Trophoblast cell (in vitro differentiated cells and primary cell): Measurements from ENCODE around the gene DSCAM.

Experiments
- DNase-seq, 2 donors: peaks; one replicate each; pipeline ENCODE4 v3.0.0-alpha.2; 2016
- H2AFZ ChIP-seq: 2 replicates; pipeline ENCODE4 v1.6.1; 2013; ENCODE audit warnings: low read length, moderate library complexity, mild to moderate bottlenecking; ENCODE audit not compliant: insufficient read depth, poor library complexity
- H2AK5ac ChIP-seq: 2 replicates; pipeline ENCODE4 v1.6.1; 2013; ENCODE audit warnings: mild to moderate bottlenecking, low read length
- H2BK120ac ChIP-seq: 2 replicates; pipeline ENCODE4 v1.6.1; 2013; ENCODE audit warnings: low read length, mild to moderate bottlenecking, moderate library complexity; ENCODE audit not compliant: insufficient read depth, poor library complexity
- H2BK12ac ChIP-seq: 2 replicates; pipeline ENCODE4 v1.6.1; 2013; ENCODE audit warnings: mild to moderate bottlenecking, low read length, moderate library complexity
- H2BK5ac ChIP-seq: 2 replicates; pipeline ENCODE4 v1.6.1; 2013; ENCODE audit warnings: low read length, low read depth, moderate library complexity, mild to moderate bottlenecking; ENCODE audit not compliant: poor library complexity
- H3K14ac ChIP-seq: 2 replicates; pipeline ENCODE4 v1.6.1; 2013; ENCODE audit warnings: mild to moderate bottlenecking, low read length
- H3K18ac ChIP-seq: 2 replicates; pipeline ENCODE4 v1.6.1; 2013; ENCODE audit warnings: mild to moderate bottlenecking, low read length
- H3K23ac ChIP-seq: 2 replicates; pipeline ENCODE4 v1.6.1; 2013; ENCODE audit warnings: low read length
- H3K27ac ChIP-seq: 2 replicates; pipeline ENCODE4 v1.5.1; 2013; ENCODE audit warnings: low read depth, mild to moderate bottlenecking, inconsistent platforms, low read length, moderate library complexity
- H3K27me3 ChIP-seq: 2 replicates; pipeline ENCODE4 v1.6.1; 2013; ENCODE audit warnings: inconsistent platforms, mild to moderate bottlenecking, low read length, moderate library complexity; ENCODE audit not compliant: insufficient read depth
- H3K36me3 ChIP-seq, 2 experiments: 1 replicate in 1 of 2; 2 replicates in 1 of 2; pipeline ENCODE4 v1.6.1; 2013; ENCODE audit warnings: low read length in 2 of 2, mild to moderate bottlenecking in 2 of 2, moderate library complexity in 1 of 2; ENCODE audit not compliant: insufficient read depth in 2 of 2, control insufficient read depth in 1 of 2
- H3K4ac ChIP-seq: 2 replicates; pipeline ENCODE4 v1.6.1; 2013; ENCODE audit warnings: low read depth, mild to moderate bottlenecking, low read length, moderate library complexity
- H3K4me1 ChIP-seq, 2 experiments: 1 replicate in 1 of 2; 2 replicates in 1 of 2; pipeline ENCODE4 v1.6.1; 2013; ENCODE audit warnings: low read length in 2 of 2, mild to moderate bottlenecking in 2 of 2, moderate library complexity in 1 of 2; ENCODE audit not compliant: insufficient read depth in 2 of 2, control insufficient read depth in 1 of 2
- H3K4me2 ChIP-seq: 2 replicates; pipeline ENCODE4 v1.6.1; 2013; ENCODE audit warnings: inconsistent platforms, mild to moderate bottlenecking, low read length, moderate library complexity
- H3K4me3 ChIP-seq: 2 replicates; pipeline ENCODE4 v1.5.1; 2013; ENCODE audit warnings: mild to moderate bottlenecking, low read depth, low read length, inconsistent platforms
- H3K79me1 ChIP-seq: one replicate; pipeline ENCODE4 v1.6.1; 2013; ENCODE audit warnings: low read length
- H3K79me2 ChIP-seq: 2 replicates; pipeline ENCODE4 v1.6.1; 2013; ENCODE audit warnings: low read length, mild to moderate bottlenecking; ENCODE audit not compliant: control insufficient read depth, insufficient read depth, poor library complexity
- H3K9ac ChIP-seq: 2 replicates; pipeline ENCODE4 v1.6.1; 2013; ENCODE audit warnings: mild to moderate bottlenecking, low read length
- H3K9me3 ChIP-seq: 2 replicates; pipeline ENCODE4 v1.6.1; 2013; ENCODE audit warnings: low read depth, mild to moderate bottlenecking, control low read depth, inconsistent platforms, low read length; ENCODE audit not compliant: insufficient read depth
- H4K12ac ChIP-seq: 2 replicates; pipeline ENCODE4 v1.6.1; 2013; ENCODE audit warnings: low read depth, mild to moderate bottlenecking, low read length, moderate library complexity
- H4K8ac ChIP-seq: 2 replicates; pipeline ENCODE4 v1.6.1; 2013; ENCODE audit warnings: low read depth, mild to moderate bottlenecking, low read length, moderate library complexity
- H4K91ac ChIP-seq: one replicate; pipeline ENCODE4 v1.6.1; 2013; ENCODE audit warnings: low read depth, mild to moderate bottlenecking, low read length, moderate library complexity
- WGBS: extraction: QIAGEN DNeasy Blood & Tissue Kit; methylation state at CpG from one replicate; pipeline ENCODE4 v1.1.7; 2013; ENCODE audit warnings: missing lambda C conversion rate; ENCODE audit not compliant: insufficient read length, insufficient coverage; ENCODE audit errors: extremely low coverage; 5-methylcytosine and 5-hydroxymethylcytosine counted together

DSCAM gene

GRCh38 chr21:40002978-40003377, 844.0 kb downstream of the DSCAM start:
- Histone ChIP-seq H2BK12ac (no peak overlapping the region), H3K14ac (no peak overlapping the region), H3K79me1 (no peaks in the 10 kb centered on the region), H4K8ac (no peak overlapping the region), H2AFZ (no peak overlapping the region), H3K4ac (no peak overlapping the region), H3K9ac (no peak overlapping the region), H3K27ac (no peak overlapping the region), H3K4me2 (no peak overlapping the region), H2BK120ac (no peak overlapping the region), H2BK5ac (no peak overlapping the region), H2AK5ac (no peak overlapping the region), H3K79me2 (no peaks in the 10 kb centered on the region), H3K4me3 (no peak overlapping the region), H3K36me3 (no peaks in the 10 kb centered on the region), H4K12ac (no peak overlapping the region), H3K18ac (no peak overlapping the region), H3K4me1 (no peaks in the 10 kb centered on the region), H3K9me3 (peaks cover 6% of the 10 kb centered on the region), H3K23ac (no peak overlapping the region), H4K91ac (no peak overlapping the region), H3K27me3 (no peaks in the 10 kb centered on the region)
- DNase-seq = no peak
- no CpG with 5 or more reads among the region's 1 CpG for WGBS

GRCh38 chr21:39984286-39984991, 862.5 kb downstream of the DSCAM start:
- Histone ChIP-seq H4K91ac (no peak overlapping the region), H3K4ac (no peak overlapping the region), H4K12ac (no peak overlapping the region), H3K23ac (no peak overlapping the region), H2AFZ (no peak overlapping the region), H3K18ac (no peak overlapping the region), H2BK12ac (no peak overlapping the region), H3K79me2 (no peaks in the 10 kb centered on the region), H3K36me3 (no peaks in the 10 kb centered on the region), H4K8ac (no peak overlapping the region), H3K27me3 (no peaks in the 10 kb centered on the region), H3K14ac (no peak overlapping the region), H2BK120ac (no peak overlapping the region), H3K9ac (no peak overlapping the region), H3K79me1 (no peaks in the 10 kb centered on the region), H3K4me1 (no peaks in the 10 kb centered on the region), H2BK5ac (no peak overlapping the region), H3K9me3 (peaks cover 4% of the 10 kb centered on the region), H3K4me2 (no peak overlapping the region), H3K4me3 (no peak overlapping the region), H2AK5ac (no peak overlapping the region), H3K27ac (no peak overlapping the region)
- DNase-seq = no peak
- WGBS = no CpG with 5 or more reads among the region's 19 CpGs

DNA sequence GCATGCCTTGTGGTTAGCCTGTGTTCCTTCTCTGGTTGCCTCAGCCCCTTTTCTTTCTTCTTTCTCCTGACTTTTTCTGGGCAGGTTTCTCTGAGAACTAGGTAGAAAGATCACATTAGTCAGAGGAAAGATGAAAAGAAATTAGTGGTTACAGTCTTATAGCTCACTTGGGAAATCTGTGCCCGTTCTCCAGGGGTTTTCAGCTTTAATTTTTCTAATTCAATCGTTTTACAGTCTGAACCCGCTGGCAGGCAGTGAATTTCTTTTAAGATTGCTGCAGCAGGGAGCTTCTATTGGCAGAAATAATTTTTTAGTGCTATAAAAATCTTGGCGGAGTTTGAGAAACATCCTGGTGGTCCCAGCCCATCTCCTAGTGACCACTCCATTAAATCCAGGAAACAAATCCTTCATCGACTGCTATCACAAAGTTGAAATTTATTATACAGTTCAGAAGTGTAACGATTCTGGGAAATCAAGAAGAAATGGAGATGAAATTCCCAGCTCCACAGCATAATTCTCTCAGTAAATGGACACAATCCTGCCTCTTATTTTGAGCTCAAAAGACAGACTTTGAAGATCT, 866.6 kb downstream of the DSCAM start:
- H3K27ac ChIP-seq = no peak overlapping the region

GRCh38 chr21:39979321-39979720, 867.6 kb downstream of the DSCAM start:
- H3K79me2 ChIP-seq = no peaks in the 10 kb centered on the region
- no peak overlapping the region for H2AFZ ChIP-seq
- H3K4ac ChIP-seq = no peak overlapping the region
- H3K23ac ChIP-seq = no peak overlapping the region
- no peak overlapping the region for H4K8ac ChIP-seq
- DNase-seq = no peak
- H3K9me3 ChIP-seq = peaks cover 6% of the 10 kb centered on the region
- H3K4me3 ChIP-seq = no peak overlapping the region
- H3K18ac ChIP-seq = no peak overlapping the region
- no CpG with 5 or more reads among the region's 8 CpGs for WGBS
- H2AK5ac ChIP-seq = no peak overlapping the region
- no peaks in the 10 kb centered on the region for H3K27me3 ChIP-seq
- no peaks in the 10 kb centered on the region for H3K79me1 ChIP-seq
- no peak overlapping the region for H3K27ac ChIP-seq
- no peaks in the 10 kb centered on the region for H3K36me3 ChIP-seq
- H4K91ac ChIP-seq = no peak overlapping the region
- H3K4me2 ChIP-seq = no peak overlapping the region
- H4K12ac ChIP-seq = no peak overlapping the region
- no peaks in the 10 kb centered on the region for H3K4me1 ChIP-seq
- H2BK12ac ChIP-seq = no peak overlapping the region
- no peak overlapping the region for H3K9ac ChIP-seq
- H2BK5ac ChIP-seq = no peak overlapping the region
- no peak overlapping the region for H2BK120ac ChIP-seq
- no peak overlapping the region for H3K14ac ChIP-seq

More for the DNA sequence above, 866.6 kb downstream of the DSCAM start:
- Histone ChIP-seq H3K23ac (no peak overlapping the region), H3K79me1 (no peaks in the 10 kb centered on the region), H3K36me3 (no peaks in the 10 kb centered on the region), H3K4me1 (no peaks in the 10 kb centered on the region), H2AFZ (no peak overlapping the region), H3K18ac (no peak overlapping the region), H3K27me3 (no peaks in the 10 kb centered on the region), H3K79me2 (no peaks in the 10 kb centered on the region), H2BK120ac (no peak overlapping the region), H2AK5ac (no peak overlapping the region), H3K9me3 (peaks cover 6% of the 10 kb centered on the region), H3K9ac (no peak overlapping the region), H2BK12ac (no peak overlapping the region), H2BK5ac (no peak overlapping the region), H3K14ac (no peak overlapping the region), H4K91ac (no peak overlapping the region), H3K4me3 (no peak overlapping the region), H3K4me2 (no peak overlapping the region), H3K4ac (no peak overlapping the region), H4K12ac (no peak overlapping the region), H4K8ac (no peak overlapping the region)
- no CpG with 5 or more reads among the region's 6 CpGs for WGBS
- DNase-seq = no peak
